ENCODE data around the gene DYNLL1.

GRCh38 chr12:120469450-120470149, 26.3 kb upstream of the DYNLL1 start, which contains the start of gene SRSF9:
- TF ChIP-seq CTCF (conservative IDR thresholded peaks at IDR 0.05 in 1 of 2, IDR thresholded peaks at IDR 0.05 in 1 of 2; ENCODE audit: low read depth in 1 of 2, low read length in 2 of 2) (peak; percentile 71 to 81), EZH2 (IDR thresholded peaks at IDR 0.05; ENCODE audit: low read length, missing control alignments) (no peak)

All from fibroblast of lung (primary cell).